HG03039 (cell line): ENCODE measurements around the gene PLSCR3.
"Not testable (repeated sequence)": the region's sequence is repeated elsewhere in the genome, so short reads cannot be mapped to it uniquely, and the experiment has no call there.

Experiments used
- ATAC-seq: cut with Tn5 transposase; IDR thresholded peaks from one replicate; pipeline ENCODE4 v1.9.1; 2021; ENCODE audit warnings: mild to moderate bottlenecking, moderate library complexity; ENCODE audit not compliant: unreplicated experiment

PLSCR3 gene

GRCh38 chr17:7382901-7383300 is 11.4 kb downstream of the PLSCR3 start:
- no peak for ATAC-seq

- ATAC-seq = no peak
Observed at GRCh38 chr17:7380855-7381683, 13.3 kb downstream of the PLSCR3 start, which contains the start of gene TNK1. Gene TNK1, plus strand, starts transcription at chr17:7381089. Its CDS starts 1,838 bp downstream, at chr17:7382927.

GRCh38 chr17:7380321-7380720 is 14.0 kb downstream of the PLSCR3 start:
- no peak for ATAC-seq

GRCh38 chr17:7379134-7379533 is 15.2 kb downstream of the PLSCR3 start:
- ATAC-seq = no peak

- ATAC-seq = no peak
Observed at GRCh38 chr17:7374353-7374752, 20.0 kb downstream of the PLSCR3 start.

- ATAC-seq = no peak
Observed at GRCh38 chr17:7370853-7371252, 23.5 kb downstream of the PLSCR3 start.

- no peak for ATAC-seq
Observed at GRCh38 chr17:7369825-7370224, 24.5 kb downstream of the PLSCR3 start.

GRCh38 chr17:7368599-7368994 is 25.7 kb downstream of the PLSCR3 start:
- not testable (repeated sequence) for ATAC-seq

- no peak for ATAC-seq
Observed at GRCh38 chr17:7367918-7368598, 26.3 kb downstream of the PLSCR3 start.

- no peak for ATAC-seq
Observed at GRCh38 chr17:7367083-7367482, 27.2 kb downstream of the PLSCR3 start.

GRCh38 chr17:7365963-7366362 is 28.4 kb downstream of the PLSCR3 start:
- not testable (repeated sequence) for ATAC-seq

- ATAC-seq = no peak
Observed at GRCh38 chr17:7363311-7363710, 31.0 kb downstream of the PLSCR3 start.

GRCh38 chr17:7361906-7362305 is 32.4 kb downstream of the PLSCR3 start:
- no peak for ATAC-seq

- ATAC-seq = no peak
Observed at GRCh38 chr17:7357381-7357780, 36.9 kb downstream of the PLSCR3 start.

- no peak for ATAC-seq
Observed at GRCh38 chr17:7356756-7357155, 37.6 kb downstream of the PLSCR3 start.

GRCh38 chr17:7356072-7356549 is 38.2 kb downstream of the PLSCR3 start:
- ATAC-seq = no peak

- ATAC-seq = no peak
Observed at GRCh38 chr17:7355573-7355972, 38.8 kb downstream of the PLSCR3 start.

- ATAC-seq = no peak
Observed at GRCh38 chr17:7355053-7355452, 39.3 kb downstream of the PLSCR3 start, which contains the start of gene TMEM95. Gene TMEM95, plus strand, starts transcription at chr17:7355156. Its CDS starts 49 bp downstream, at chr17:7355205.

GRCh38 chr17:7354262-7354843 is 40.0 kb downstream of the PLSCR3 start:
- no peak for ATAC-seq

GRCh38 chr17:7352910-7353635 is 41.3 kb downstream of the PLSCR3 start:
- no peak for ATAC-seq

- no peak for ATAC-seq
Observed at GRCh38 chr17:7352503-7352889, 41.8 kb downstream of the PLSCR3 start.
